Middle frontal gyrus (tissue), 1 donor: ENCODE results near the gene GRAMD1B.

Experiments used
- DNase-seq: peaks from one replicate; pipeline ENCODE4 v3.0.0-alpha.2; 2015; ENCODE audit warnings: low spot score; ENCODE audit errors: extremely low spot score

Gene GRAMD1B

DNA sequence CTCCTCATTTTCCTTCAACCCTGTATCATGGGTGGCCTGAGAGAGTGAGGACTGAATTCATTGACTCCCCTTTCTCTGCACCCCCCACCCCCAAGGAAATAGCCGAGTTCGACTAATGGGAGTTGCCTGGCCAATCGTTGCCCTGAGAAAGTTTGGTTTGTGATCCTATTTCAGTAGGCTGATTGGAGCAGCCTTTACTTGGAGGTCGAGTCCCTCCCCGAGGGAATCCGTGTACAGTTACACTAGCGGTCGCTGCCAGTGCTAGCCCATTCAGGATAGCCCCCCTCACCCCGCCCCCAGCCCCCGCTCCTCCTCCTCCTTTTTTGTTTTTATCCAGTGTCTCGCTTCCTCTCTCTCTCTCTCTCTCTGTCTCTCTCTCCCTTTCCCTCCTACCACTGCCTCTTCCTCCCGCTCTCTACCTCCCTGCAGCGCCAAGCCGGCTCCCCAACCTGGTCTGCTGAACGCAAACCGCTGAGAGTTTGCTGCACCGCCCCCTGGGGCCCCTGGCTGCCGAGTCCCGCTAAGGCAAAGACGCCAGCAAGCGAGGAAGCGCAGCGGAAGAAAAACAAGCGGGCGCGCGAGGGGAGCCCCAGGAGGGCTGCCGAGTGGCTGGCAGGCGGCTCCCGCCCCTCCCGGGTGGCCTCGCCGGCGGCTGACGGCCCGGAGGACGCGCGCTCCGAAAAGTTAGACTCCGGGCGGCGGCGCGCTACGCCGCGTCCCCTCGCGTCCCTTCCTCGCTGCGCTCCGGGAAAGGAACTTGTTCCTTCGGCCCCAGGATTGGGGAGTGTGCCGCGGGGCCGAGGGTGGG, at the start of gene GRAMD1B:
Gene GRAMD1B, plus strand, starts transcription at position 357 of the 808 bp plus-strand sequence. CDS start 524 bp downstream, outside the sequence.
- no peak for DNase-seq

DNA sequence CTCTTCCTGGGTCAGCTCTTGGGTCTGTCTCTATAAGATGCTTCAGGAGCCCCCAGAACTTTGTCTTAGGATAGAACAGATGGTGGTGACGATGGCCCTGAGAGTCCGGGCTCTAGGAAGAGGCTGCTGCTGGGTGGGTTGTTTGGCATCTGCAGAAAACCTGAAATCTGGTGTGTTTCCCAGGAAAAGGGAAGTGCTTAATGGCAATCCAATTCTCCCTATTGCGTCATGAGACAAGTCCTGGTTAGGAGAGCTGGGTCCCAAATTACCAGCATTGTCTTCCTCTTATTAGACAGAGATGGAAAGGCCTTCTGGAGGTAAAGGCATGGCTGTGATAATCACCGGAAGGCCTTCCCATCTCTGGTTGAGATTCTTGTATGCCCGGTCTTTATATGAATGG, 48.9 kb upstream of the GRAMD1B start:
- no peak for DNase-seq

DNA sequence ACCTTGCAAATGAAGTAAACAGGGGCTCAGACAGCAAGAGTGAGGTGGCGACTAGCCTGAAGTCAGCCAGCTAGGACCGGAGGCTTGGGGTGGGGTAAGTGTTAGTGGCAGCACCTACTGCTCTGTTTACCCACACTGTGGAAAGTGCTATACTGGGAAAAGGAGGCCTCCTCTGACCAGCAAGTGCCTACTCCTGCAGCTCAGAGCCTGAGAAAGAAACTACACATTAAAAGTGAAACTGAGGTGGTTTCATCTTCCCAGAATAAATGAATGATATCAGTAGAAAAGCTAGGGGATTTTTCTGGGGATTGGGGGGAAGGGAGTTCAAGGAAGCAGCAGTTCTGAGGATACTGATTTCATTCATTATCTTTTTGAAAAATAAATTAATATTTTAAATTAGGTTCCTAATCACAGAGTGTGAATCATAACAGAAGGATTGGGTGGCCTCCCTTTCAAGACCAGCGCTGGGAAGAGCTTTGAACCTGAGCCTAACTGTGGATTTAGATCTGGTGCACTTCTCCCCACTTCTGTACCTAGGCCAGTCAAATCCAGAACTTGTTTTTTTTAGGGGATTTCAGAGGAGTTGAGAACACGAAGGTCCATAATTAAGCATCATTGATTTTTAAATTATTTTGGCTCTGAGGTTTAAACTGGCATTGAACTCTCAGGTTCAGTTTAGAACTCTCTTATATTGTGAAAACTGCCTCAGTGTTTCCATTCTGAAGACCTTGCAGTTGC, 48.1 kb upstream of the GRAMD1B start:
- no peak for DNase-seq

DNA sequence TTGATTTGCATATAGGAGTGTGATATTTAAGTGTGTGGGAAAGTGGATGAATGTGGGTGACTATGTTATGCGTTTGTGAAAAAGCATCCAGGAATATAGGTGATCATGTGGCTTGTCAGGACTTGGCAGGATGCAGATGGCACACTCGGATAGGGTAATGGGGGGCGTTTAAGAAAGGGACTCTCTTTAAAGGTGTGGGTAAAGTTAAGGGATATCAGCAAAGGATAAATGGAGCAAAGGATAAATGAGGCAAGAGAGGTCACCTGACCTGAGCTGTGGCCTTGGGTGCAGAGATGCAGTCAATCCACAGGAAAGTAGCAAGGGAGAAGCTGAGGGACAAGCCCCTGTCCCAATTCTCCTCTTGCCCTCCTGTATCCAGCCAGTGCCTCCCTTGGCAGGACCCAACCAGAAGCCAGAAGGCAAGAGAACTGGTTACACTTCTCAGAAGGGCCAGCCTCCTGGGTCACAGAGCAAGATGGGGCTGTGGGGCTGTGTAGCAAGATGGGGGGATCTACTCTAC, 47.5 kb upstream of the GRAMD1B start:
- no peak for DNase-seq

DNA sequence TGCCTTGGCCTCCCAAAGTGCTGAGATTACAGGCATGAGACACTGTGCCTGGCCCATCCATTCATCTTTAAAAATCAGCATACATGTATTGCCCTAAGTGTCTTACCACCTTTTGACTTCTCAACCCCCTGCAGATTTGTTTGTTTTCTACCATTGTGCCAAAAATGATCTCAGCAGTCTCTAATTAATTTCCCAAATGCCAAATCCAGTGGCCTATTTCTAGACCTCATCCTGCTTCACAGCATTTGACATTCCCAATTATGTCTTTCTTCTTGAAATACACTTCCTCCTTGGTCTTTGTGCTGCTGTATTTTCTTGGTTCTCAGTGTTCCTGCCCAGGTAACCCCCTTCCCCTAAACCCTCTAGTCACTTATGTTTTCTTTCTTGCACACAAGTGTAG, 46.0 kb upstream of the GRAMD1B start:
- DNase-seq, result no peak

DNA sequence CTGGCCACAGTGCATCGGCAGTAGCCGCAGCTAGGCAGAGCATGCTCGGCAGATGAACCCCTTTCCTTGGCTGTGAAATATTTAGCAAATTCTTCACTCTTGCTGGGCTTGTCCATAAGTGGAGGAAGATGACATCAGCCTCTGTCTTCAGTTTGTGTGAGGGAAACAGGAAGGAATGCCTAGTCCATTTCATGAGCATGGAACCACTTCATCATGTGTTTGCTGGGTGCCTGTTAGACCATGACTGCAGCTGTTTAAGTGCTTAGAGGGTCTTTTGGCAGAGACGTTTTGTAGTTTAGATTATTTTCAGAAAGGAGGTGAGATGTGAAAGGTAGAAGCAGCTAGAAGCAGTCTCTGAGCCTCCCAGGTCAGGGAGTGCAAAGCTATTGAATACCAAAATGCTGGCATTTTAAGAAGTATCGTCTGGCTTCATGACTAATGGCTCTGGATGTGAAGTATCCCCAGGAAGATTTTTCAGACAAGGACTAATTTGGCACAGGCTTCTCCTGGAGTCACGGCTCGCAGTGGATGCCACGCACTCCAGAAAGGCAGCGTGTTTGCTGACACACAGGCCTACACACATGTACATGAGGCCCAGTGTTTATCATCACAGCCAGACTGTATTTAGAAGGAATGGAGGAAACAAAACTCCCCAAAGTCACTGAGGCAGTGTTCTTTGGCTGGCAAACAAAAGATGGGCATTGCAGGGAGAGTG, 43.1 kb upstream of the GRAMD1B start:
- no peak for DNase-seq

DNA sequence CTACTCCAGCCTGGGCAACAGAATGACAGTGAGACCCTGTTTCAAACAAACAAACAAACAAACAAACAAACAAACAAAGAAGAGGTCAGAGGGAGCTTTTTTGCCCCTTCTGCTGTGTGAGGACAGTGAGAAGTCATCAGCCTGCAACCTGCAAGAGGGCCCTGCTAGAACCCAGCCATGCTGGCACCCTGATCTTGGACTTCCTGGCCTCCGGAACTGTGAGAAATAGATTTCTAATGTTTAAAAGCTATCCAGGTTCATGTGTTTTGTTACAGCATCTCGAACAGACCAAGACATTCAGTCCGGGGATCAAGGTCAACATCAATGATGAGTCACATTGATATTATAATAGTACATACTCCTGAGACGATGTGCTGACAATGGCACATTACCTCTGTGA, 41.4 kb upstream of the GRAMD1B start:
- no peak for DNase-seq

DNA sequence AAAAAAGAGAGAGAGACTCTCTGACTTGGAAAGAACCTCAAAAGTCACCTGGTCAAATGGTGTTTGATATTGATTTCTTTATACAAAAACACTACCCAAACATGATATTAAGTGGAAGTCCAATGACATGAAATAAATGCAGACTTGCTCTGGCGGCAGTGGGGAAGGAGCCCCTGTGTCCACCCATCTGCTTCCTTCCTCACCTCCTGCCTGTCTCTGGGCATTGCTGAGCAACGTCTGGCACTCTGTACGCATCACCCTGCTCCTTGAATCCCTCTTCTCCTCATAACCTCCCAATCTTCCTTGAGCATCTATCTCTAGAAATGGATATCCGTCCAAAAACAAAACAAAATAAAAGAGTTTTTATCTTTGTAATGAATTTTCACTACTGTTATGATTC, 39.9 kb upstream of the GRAMD1B start:
- no peak for DNase-seq

DNA sequence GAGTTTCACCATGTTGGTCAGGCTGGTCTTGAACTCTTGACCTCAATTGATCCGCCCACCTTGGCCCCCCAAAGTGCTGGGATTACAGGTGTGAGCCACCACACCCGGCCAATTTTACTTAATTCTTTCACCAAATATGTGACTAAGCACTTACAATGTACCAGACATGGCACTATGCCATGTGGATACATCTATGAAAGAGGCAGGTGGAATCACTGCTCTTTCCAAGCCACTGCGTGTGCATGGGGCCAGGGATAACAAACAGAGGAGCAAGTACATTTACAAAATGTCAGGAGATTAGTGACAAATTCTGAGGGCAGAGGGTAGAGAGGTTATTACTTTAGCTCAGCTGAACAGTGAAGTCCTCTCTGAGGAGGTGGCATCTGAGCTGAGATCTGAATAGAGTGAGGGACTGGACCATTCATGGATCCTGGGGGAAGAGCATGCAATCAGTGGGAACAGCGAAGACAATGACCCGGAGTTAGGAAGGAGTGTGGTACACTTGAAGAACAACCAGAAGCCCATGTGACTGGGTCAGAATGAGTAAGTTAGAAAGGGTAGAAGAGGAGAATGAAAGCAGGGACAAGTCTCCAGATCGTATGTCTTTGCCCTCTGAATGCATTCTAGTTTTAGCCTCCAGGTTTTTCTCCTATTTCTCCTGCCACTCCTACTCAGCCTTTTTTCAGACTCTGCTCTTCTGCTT, 38.3 kb upstream of the GRAMD1B start:
- DNase-seq, result no peak

DNA sequence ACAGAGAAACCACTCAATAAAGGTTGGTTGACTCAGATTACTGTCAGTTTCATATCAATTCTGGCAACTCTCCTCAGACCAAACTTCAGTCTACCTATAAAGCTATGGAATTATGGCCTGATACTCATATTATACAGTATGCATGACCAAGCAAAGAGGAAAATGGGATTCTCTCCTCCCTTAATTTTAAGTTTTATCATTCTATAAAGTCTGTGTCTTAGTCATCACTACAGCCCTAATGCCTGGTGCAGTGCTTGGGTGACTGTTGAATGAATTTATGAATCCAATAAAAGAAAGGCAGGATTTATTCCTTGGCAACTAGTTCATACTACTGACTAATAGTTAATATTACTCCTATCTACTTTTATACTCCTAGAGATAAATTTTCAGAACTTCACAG, 37.6 kb upstream of the GRAMD1B start:
- DNase-seq, result no peak

DNA sequence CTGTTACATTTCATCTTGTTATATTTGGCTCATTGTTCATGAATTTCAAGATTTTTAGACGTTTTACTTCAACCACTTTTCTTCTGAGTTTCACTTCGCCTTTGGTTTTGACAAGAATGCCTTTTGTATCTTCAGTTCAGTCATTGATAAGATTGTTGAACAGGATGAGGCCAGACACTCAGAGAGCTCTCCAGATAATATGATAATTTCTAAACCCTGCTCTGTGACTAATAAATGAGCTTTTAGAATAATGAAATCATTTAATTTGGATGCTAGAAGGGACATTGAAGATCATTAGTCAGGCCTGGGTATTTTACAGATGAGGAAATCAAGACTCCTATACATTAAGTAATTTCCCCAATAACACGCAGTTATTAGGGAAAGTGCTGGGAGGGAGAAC, 37.2 kb upstream of the GRAMD1B start:
- DNase-seq, result no peak

DNA sequence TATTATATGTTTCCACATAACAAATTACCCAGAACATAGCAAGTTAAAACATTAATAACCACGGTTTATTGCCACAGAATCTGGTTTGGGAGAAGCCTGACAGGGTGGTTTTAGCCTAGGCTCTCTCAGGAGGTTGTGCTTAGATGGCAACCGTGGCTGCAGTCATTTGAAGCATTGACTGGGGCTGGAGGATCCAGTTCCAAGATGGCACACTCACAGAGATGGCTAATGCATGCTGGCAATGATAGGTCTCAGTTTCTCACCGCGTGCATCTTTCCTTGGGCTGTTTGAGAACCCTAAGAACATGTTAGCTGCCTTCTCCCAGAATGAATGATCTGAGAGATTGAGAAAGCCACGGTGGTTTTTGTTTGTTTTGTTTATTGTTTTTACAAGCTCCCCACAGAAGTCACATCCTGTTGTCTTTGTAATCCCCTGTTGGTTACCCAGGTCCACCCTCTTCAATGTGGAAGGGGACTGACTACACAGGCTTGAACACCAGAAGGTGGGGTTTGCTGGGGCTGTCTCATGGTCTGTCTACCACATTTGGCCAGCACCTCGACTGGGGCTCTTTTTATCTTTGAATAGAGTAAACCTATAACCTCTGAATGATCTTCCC, 36.6 kb upstream of the GRAMD1B start:
- DNase-seq, result no peak

DNA sequence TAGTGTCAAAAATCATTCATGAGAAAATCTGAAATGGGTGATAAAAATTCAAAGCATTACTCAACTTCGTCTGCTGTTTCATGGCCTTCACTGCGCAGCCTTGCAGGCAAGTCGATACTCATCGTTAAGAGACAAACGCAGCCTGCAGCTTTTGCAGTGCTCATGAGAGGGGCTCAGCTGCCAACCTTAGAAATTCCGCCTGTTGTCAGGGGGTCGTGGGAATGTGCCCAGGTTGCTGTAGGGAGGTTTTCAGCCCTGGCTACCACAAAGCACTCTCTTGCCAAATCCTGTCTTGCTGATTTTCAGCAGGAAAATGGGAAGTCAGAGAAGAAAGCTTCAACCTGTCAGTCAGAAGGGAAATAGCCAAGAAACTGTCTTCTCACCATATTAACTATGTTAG, 25.4 kb upstream of the GRAMD1B start:
- no peak for DNase-seq

DNA sequence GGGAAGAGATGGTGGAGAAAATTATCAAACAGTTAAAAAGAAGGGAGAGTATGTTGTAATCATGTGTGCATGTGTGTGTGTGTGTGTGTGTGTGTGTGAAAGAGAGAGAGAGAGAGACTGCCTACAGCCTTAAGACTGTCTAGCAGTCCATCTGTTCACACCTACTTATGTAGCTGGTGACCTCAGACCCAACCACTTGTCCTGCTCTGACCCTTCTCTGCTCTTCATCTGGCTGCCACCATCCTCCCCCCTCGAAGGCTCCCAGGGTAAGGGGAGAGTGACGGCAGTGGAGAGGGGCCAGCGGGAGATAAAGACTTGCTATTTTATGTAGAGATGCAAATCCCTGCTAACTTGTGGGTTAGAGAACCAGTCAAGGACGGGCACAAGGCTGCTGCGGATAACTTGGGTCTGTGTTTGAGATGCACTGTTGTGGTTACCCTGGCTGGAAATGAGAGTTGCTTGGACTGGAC, 24.9 kb upstream of the GRAMD1B start:
- DNase-seq, result no peak

DNA sequence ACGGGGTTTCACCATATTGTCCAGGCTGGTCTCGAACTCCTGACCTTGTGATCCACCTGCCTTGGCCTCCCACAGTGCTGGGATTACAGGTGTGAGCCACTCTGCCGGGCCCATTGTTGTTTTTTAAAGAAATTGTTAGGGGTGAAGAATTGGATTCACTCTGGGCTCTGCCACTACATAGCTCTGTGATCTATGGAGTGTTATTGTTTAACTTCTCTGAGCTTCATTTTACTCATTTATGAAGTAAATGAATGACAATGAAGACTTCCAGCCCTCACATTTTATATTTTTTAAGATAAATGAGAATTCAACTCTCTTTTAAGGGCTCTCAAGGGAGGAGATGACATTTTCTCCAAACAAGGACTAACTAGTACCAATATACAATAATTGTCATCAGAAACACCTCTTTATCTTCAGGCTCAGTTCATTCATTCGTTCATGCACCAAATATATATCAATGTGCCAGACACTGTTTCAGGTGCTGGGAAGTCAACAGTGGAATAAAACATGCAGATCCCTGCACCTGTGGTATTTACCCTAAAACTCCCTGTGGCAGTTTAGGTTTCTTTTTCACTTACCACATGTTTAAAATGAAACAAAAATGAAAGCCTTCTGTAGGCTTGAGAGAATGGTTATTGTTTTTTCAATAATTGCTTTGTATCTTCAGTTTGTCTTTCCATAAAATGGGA, 23.5 kb upstream of the GRAMD1B start:
- no peak for DNase-seq

DNA sequence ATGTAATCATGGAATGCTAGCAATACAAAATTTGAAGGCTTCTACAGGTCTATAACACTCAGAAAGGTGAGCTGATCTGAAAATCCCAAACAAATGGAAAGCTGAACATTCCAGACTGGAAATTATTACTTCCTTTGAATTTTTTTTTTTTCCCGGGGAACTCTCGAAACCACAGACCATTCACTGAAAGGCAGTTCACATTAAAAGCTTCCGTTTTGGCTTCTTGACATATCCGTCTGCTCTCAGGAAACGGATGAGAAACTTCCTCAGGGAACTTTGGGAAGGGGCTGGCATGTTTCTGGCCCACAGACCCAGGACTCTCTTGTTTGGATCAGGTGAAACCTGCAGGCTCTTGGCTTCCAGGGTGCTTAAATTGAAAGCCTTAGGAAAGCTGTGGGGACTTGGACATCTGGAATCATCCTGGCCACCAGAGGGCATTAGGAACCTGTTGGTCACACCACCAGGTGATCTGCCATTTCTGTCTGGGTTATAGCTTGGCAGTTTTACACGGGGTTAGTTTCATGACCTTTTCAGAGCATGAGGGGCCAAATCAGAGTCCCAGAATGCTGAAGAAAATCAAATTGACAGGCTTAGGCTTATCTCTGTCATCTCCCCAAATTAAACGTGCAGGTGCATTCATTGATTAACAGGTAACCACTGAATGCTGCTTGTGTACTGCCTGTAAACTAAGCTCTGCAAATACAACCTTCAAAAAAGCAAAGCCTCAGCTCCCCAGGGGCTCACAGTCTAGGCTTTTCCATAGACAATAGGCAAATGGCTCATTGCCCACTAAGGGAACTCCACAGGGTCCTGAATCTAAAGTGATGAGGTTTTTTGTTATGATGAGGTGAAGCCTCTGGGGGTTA, 22.7 kb upstream of the GRAMD1B start:
- DNase-seq, result no peak

DNA sequence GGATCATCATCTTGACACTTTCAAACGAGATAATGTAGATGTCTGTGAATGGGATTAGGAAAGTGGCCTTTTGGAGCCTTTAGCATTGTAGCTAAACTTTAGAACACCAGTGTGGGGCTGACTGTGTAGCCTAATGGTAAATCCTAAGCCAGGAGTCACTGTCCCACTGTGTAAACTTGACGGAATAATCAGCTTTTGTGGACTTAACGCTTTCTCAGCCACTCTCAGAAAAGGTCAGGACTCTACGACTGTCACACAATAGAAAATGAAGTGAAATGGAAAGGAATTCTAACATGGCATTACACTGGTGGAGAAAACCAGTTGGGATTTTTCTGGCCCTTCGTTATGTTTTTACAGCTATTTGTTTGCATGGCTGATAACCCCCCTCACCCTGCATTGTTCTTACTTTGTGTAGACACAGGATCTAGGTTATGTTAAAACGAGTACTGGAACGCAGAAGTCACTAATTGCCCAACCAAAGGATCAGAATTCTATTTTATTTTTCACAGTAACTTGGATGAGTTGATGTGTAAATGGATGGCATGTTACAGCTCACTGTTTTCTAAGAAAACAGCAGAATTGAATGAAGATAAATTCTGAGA, 22.0 kb upstream of the GRAMD1B start:
- DNase-seq, result no peak

DNA sequence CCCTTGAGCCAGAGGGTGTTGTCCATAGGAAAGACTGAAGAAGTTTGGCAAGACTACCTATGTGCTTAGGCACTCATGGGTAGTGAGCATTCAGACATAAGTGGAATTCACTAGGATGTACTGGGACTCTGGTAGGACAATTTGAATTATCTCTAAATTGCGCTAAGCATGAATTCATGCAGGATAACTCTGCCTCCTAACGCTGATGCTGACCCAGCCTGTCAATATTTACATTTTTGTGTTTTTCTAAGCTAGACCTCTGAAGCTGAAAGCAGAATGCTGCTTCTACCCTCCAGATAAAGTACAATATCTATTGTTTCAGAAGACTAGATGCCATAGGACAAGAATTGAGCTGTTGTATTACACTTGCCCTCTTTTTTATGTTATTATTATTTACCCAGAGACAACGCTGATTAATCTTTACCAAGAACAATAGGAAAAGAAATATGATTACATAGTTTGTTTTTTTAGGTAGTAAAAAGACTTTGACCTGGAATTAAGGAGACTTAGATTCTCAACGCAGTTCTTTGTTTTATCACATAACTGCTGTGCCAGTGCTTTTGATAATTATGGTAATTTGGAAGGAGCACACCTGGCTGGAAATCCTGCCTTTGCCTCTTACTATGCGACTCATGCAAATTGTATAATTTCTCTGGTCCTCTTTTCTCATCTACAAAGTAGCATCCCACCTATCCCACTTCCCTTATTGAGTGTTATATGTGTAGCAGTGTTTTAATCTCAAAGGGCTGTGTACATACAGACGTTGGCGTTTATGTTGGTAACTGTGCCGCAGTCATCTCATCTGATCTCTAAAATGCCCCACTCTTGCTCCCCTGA, 21.2 kb upstream of the GRAMD1B start:
- no peak for DNase-seq
